HEK293 (cell line): Measurements from ENCODE around the gene CTNNA2.

Experiments
- CTCF ChIA-PET: fragments of 350-600 bp; formaldehyde crosslinking; extraction: SDS; loops from one replicate; lab custom pipeline; 2021; ENCODE audit warnings: antibody characterized with exemption; lab: Yijun Ruan, JAX
- POLR2A ChIA-PET: fragments of 300-600 bp; formaldehyde crosslinking; extraction: SDS; loops from one replicate; lab custom pipeline; 2020; ENCODE audit warnings: antibody characterized with exemption, inconsistent platforms; lab: Yijun Ruan, JAX
- H3K27ac ChIP-seq: fragments of 200-500 bp; sonication (Bioruptor generic); 2 replicates; pipeline ENCODE4 v1.5.1; 2014; ENCODE audit warnings: low read depth, low read length, control low read depth, inconsistent platforms; ENCODE audit errors: extremely low read depth
- H3K36me3 ChIP-seq, 2 experiments: fragments of 200-500 bp in 1 of 2; sonication (Bioruptor generic) in 1 of 2; 1 replicate in 1 of 2; 2 replicates in 1 of 2; pipeline ENCODE4 v1.5.1; 2014 to 2017; ENCODE audit warnings: inconsistent platforms in 2 of 2, low read length in 2 of 2; ENCODE audit not compliant: control insufficient read depth in 2 of 2, insufficient read depth in 1 of 2
- H3K4me1 ChIP-seq: fragments of 200-500 bp; sonication (Bioruptor generic); 2 replicates; pipeline ENCODE4 v1.5.1; 2014; ENCODE audit warnings: mild to moderate bottlenecking, low read length, inconsistent platforms; ENCODE audit not compliant: control insufficient read depth, insufficient read depth
- H3K4me3 ChIP-seq: 2 replicates; pipeline ENCODE4 v1.5.1; 2011; ENCODE audit warnings: low read depth, mild to moderate bottlenecking, control low read depth, low read length, moderate library complexity
- H3K9me3 ChIP-seq: fragments of 200-500 bp; sonication (Bioruptor generic); 2 replicates; pipeline ENCODE4 v1.5.1; 2014; ENCODE audit warnings: low read depth, low read length, inconsistent platforms; ENCODE audit not compliant: control insufficient read depth, insufficient read depth
- AEBP2 ChIP-seq: fragments of 450-650 bp; formaldehyde crosslinking; IDR thresholded peaks from 2 replicates; pipeline ENCODE4 v1.5.1; 2016; ENCODE audit warnings: missing biosample characterization, missing genetic modification characterization, borderline replicate concordance
- BCL6B ChIP-seq: fragments of 450-650 bp; formaldehyde crosslinking; IDR thresholded peaks from 2 replicates; pipeline ENCODE4 v1.5.1; 2017; ENCODE audit warnings: missing biosample characterization, missing genetic modification characterization
- CTCF ChIP-seq: fragments of 450-650 bp; formaldehyde crosslinking; IDR thresholded peaks from 2 replicates; pipeline ENCODE4 v1.5.1; 2016; ENCODE audit warnings: missing biosample characterization, missing genetic modification characterization
- GLI2 ChIP-seq: fragments of 450-650 bp; formaldehyde crosslinking; IDR thresholded peaks from 2 replicates; pipeline ENCODE4; 2017; ENCODE audit warnings: missing biosample characterization, missing genetic modification characterization, low read depth, borderline replicate concordance
- GLIS2 ChIP-seq: fragments of 450-650 bp; formaldehyde crosslinking; IDR thresholded peaks from 2 replicates; pipeline ENCODE4 v1.5.1; 2016; ENCODE audit warnings: missing biosample characterization, missing genetic modification characterization
- HOXD13 ChIP-seq: sonication (generic); formaldehyde crosslinking; IDR thresholded peaks from 2 replicates; pipeline ENCODE4 v1.8.0; 2022; ENCODE audit warnings: missing genetic modification reagents, borderline replicate concordance
- INSM2 ChIP-seq: fragments of 450-650 bp; formaldehyde crosslinking; IDR thresholded peaks from 2 replicates; pipeline ENCODE4 v1.5.1; 2016; ENCODE audit warnings: missing biosample characterization, missing genetic modification characterization
- KLF16 ChIP-seq: fragments of 450-650 bp; formaldehyde crosslinking; IDR thresholded peaks from 2 replicates; pipeline ENCODE4 v1.5.1; 2017; ENCODE audit warnings: missing biosample characterization, missing genetic modification characterization
- TCF7L2 ChIP-seq: IDR thresholded peaks from 2 replicates; pipeline ENCODE4 v1.6.1; 2011; ENCODE audit warnings: low read depth, mild to moderate bottlenecking, inconsistent platforms, low read length, moderate library complexity, borderline replicate concordance
- ZBTB21 ChIP-seq: fragments of 450-650 bp; formaldehyde crosslinking; IDR thresholded peaks from 2 replicates; pipeline ENCODE4 v1.5.1; 2017; ENCODE audit warnings: missing biosample characterization, missing genetic modification characterization
- ZNF114 ChIP-seq: fragments of 450-650 bp; formaldehyde crosslinking; IDR thresholded peaks from 2 replicates; pipeline ENCODE4 v1.5.0; 2017; ENCODE audit warnings: missing biosample characterization, missing genetic modification characterization
- ZNF138 ChIP-seq: fragments of 450-650 bp; formaldehyde crosslinking; IDR thresholded peaks from 2 replicates; pipeline ENCODE4 v1.5.1; 2016; ENCODE audit warnings: missing biosample characterization, missing genetic modification characterization, borderline replicate concordance
- ZNF211 ChIP-seq: fragments of 450-650 bp; formaldehyde crosslinking; IDR thresholded peaks from 2 replicates; pipeline ENCODE4 v1.5.1; 2016; ENCODE audit warnings: low read depth, missing biosample characterization, missing genetic modification characterization
- ZNF23 ChIP-seq: fragments of 450-650 bp; formaldehyde crosslinking; IDR thresholded peaks from 2 replicates; pipeline ENCODE4 v1.5.1; 2016; ENCODE audit warnings: missing biosample characterization, missing genetic modification characterization, borderline replicate concordance
- ZNF48 ChIP-seq: fragments of 450-650 bp; formaldehyde crosslinking; IDR thresholded peaks from 2 replicates; pipeline ENCODE4 v1.5.1; 2016; ENCODE audit warnings: missing biosample characterization, missing genetic modification characterization
- ZNF529 ChIP-seq: fragments of 450-650 bp; formaldehyde crosslinking; IDR thresholded peaks from 2 replicates; pipeline ENCODE4 v1.5.1; 2017; ENCODE audit warnings: missing genetic modification characterization, missing biosample characterization; ENCODE audit not compliant: insufficient replicate concordance
- ZNF600 ChIP-seq: fragments of 450-650 bp; formaldehyde crosslinking; IDR thresholded peaks from 2 replicates; pipeline ENCODE4 v1.5.1; 2016; ENCODE audit warnings: missing biosample characterization, missing genetic modification characterization
- ZNF654 ChIP-seq: fragments of 450-650 bp; formaldehyde crosslinking; IDR thresholded peaks from 2 replicates; pipeline ENCODE4 v1.5.1; 2016; ENCODE audit warnings: low read depth, missing biosample characterization, missing genetic modification characterization
- ZNF785 ChIP-seq: fragments of 450-650 bp; formaldehyde crosslinking; IDR thresholded peaks from 2 replicates; pipeline ENCODE4 v1.5.1; 2016; ENCODE audit warnings: missing biosample characterization, missing genetic modification characterization
- ZSCAN5A ChIP-seq: fragments of 450-650 bp; formaldehyde crosslinking; IDR thresholded peaks from 2 replicates; pipeline ENCODE4 v1.5.1; 2016; ENCODE audit warnings: missing biosample characterization, missing genetic modification characterization

CTNNA2 gene

GRCh38 chr2:79711098-79711497, 198.2 kb downstream of the CTNNA2 start (continued):
- TF ChIP-seq BCL6B (tag by site-specific recombination): no peak
- TF ChIP-seq, all 188 proteins: peak for 0

- no peak for TF ChIP-seq KLF16
- no peak for TF ChIP-seq ZNF48
- TF ChIP-seq ZSCAN5A (tag by site-specific recombination): no peak
- TF ChIP-seq ZBTB21 (tag by site-specific recombination): no peak
- TF ChIP-seq ZNF600 (tag by site-specific recombination): no peak
- no peak for TF ChIP-seq ZNF114
- TF ChIP-seq ZNF785 (tag by site-specific recombination): no peak
- TF ChIP-seq TCF7L2: no peak
- TF ChIP-seq ZNF23 (tag by site-specific recombination): no peak
- TF ChIP-seq GLIS2 (tag by site-specific recombination): no peak
- Histone ChIP-seq H3K9me3 (no peaks in the 10 kb centered on the region), H3K4me3 (no peak overlapping the region), H3K36me3 (no peaks in the 10 kb centered on the region), H3K4me1 (no peaks in the 10 kb centered on the region), H3K27ac (no peak overlapping the region)
- ChIA-PET CTCF (no interaction called here), POLR2A (no interaction called here)
These were observed 200.4 kb downstream of the CTNNA2 start for GRCh38 chr2:79713131-79713785.

GRCh38 chr2:79714283-79714682, 201.4 kb downstream of the CTNNA2 start:
- H3K4me1 ChIP-seq: no peaks in the 10 kb centered on the region
- POLR2A ChIA-PET: no interaction called here

More at GRCh38 chr2:79714283-79714682, 201.4 kb downstream of the CTNNA2 start:
- Histone ChIP-seq H3K4me3 (no peak overlapping the region), H3K27ac (no peak overlapping the region), H3K36me3 (no peaks in the 10 kb centered on the region), H3K9me3 (no peaks in the 10 kb centered on the region)
- TF ChIP-seq INSM2 (tag by site-specific recombination) (no peak), AEBP2 (no peak), ZNF138 (no peak), HOXD13 (CRISPR knock-in tag) (no peak), ZNF654 (no peak), ZNF211 (no peak), CTCF (tag by site-specific recombination) (no peak), ZNF529 (tag by site-specific recombination) (no peak), GLI2 (tag by site-specific recombination) (no peak)
- CTCF ChIA-PET: interaction anchor here (0.7 kb wide), 1 partner anchor 174 kb away, joined by 3 read pairs; no protein-coding TSS in a partner anchor
